WTC11 (cell line): ENCODE results near the gene PLET1. TPM values are rescaled to one million over a fixed set of nuclear protein-coding genes. Genes with fewer than 3 reads are reported as not detected.

ENCODE experiments used
- ATAC-seq: fragments of 200-7000 bp; cut with Tn5 transposase; 2 replicates; pipeline ENCODE4 v1.10.0; 2021; ENCODE audit warnings: mild to moderate bottlenecking, moderate library complexity
- CTCF ChIA-PET: fragments of 300-600 bp; sonication (Branson Sonifier 250); formaldehyde crosslinking; loops from one replicate; lab custom pipeline; 2021; ENCODE audit warnings: antibody characterized with exemption; lab: Charles Lee
- POLR2A ChIA-PET: fragments of 350-600 bp; sonication (Branson Sonifier 250); formaldehyde crosslinking; loops from one replicate; lab custom pipeline; 2021; ENCODE audit warnings: antibody characterized with exemption; lab: Charles Lee
- DNase-seq: peaks from one replicate; pipeline ENCODE4 v3.0.0; 2021; ENCODE audit warnings: low spot score
- H3K27ac Mint-ChIP-seq: 2 replicates; pipeline ENCODE4 v1.8.0; 2021; ENCODE audit warnings: mixed read lengths
- H3K27me3 Mint-ChIP-seq: 2 replicates; pipeline ENCODE4 v1.8.0; 2021; ENCODE audit warnings: low read depth, mild to moderate bottlenecking, moderate library complexity, mixed read lengths
- H3K36me3 Mint-ChIP-seq: 2 replicates; pipeline ENCODE4 v1.8.0; 2021; ENCODE audit warnings: mixed read lengths
- H3K4me1 Mint-ChIP-seq: 2 replicates; pipeline ENCODE4 v1.8.0; 2022; ENCODE audit warnings: mixed read lengths
- H3K4me3 Mint-ChIP-seq: 2 replicates; pipeline ENCODE4 v1.8.0; 2021; ENCODE audit warnings: mild to moderate bottlenecking, moderate library complexity, mixed read lengths
- H3K9me3 Mint-ChIP-seq: 2 replicates; pipeline ENCODE4 v1.8.0; 2021; ENCODE audit warnings: mixed read lengths
- EMX1 ChIP-seq: fragments of 250-450 bp; sonication (Bioruptor Pico); IDR thresholded peaks from 2 replicates; pipeline ENCODE4 v1.8.0; 2021; ENCODE audit warnings: mild to moderate bottlenecking
- FOXJ3 ChIP-seq: sonication (generic); formaldehyde crosslinking; IDR thresholded peaks from 2 replicates; pipeline ENCODE4 v1.9.0; 2021; ENCODE audit warnings: missing genetic modification reagents, mild to moderate bottlenecking, borderline replicate concordance
- HMGA2 ChIP-seq: fragments of 250-450 bp; sonication (Bioruptor Pico); IDR thresholded peaks from 2 replicates; pipeline ENCODE4 v1.4.0; 2021; ENCODE audit warnings: mild to moderate bottlenecking, moderate library complexity
- MAX ChIP-seq: sonication (generic); formaldehyde crosslinking; IDR thresholded peaks from 2 replicates; pipeline ENCODE4 v1.8.0; 2022; ENCODE audit warnings: mild to moderate bottlenecking, missing genetic modification reagents
- OVOL2 ChIP-seq: fragments of 250-450 bp; sonication (Bioruptor Pico); IDR thresholded peaks from 2 replicates; pipeline ENCODE4 v1.9.0; 2021; ENCODE audit warnings: mild to moderate bottlenecking, borderline replicate concordance
- PRRX2 ChIP-seq: fragments of 250-450 bp; sonication (Bioruptor Pico); IDR thresholded peaks from 2 replicates; pipeline ENCODE4 v1.8.0; 2021; ENCODE audit warnings: mild to moderate bottlenecking
- RORB ChIP-seq: fragments of 250-450 bp; sonication (Bioruptor Pico); IDR thresholded peaks from 2 replicates; pipeline ENCODE4 v1.9.0; 2021; ENCODE audit warnings: mild to moderate bottlenecking
- SMAD4 ChIP-seq: sonication (generic); formaldehyde crosslinking; IDR thresholded peaks from 2 replicates; pipeline ENCODE4 v1.8.0; 2022; ENCODE audit warnings: mild to moderate bottlenecking, missing genetic modification reagents
- TEAD4 ChIP-seq: sonication (generic); formaldehyde crosslinking; IDR thresholded peaks from 2 replicates; pipeline ENCODE4 v1.8.0; 2022; ENCODE audit warnings: mild to moderate bottlenecking, missing genetic modification reagents
- ZNF232 ChIP-seq: sonication (generic); formaldehyde crosslinking; IDR thresholded peaks from 2 replicates; pipeline ENCODE4 v1.8.0; 2022; ENCODE audit warnings: mild to moderate bottlenecking, missing genetic modification reagents
- ZNF396 ChIP-seq: fragments of 250-450 bp; sonication (Bioruptor Pico); IDR thresholded peaks from 2 replicates; pipeline ENCODE4 v1.8.0; 2021; ENCODE audit warnings: mild to moderate bottlenecking, moderate library complexity, borderline replicate concordance
- total RNA-seq: library from RNA; stranded (reverse); gene quantifications from 3 replicates; pipeline ENCODE4 v1.2.3, GENCODE V29; 2021
- TF ChIP-seq, protein P1 (sequence below): sonication (generic); formaldehyde crosslinking; IDR thresholded peaks from 2 replicates; pipeline ENCODE4 v1.8.1; 2023; ENCODE audit warnings: mild to moderate bottlenecking, missing genetic modification reagents, borderline replicate concordance
- TF ChIP-seq, protein P2 (sequence below): sonication (generic); formaldehyde crosslinking; IDR thresholded peaks from 2 replicates; pipeline ENCODE4 v1.8.0; 2022; ENCODE audit warnings: mild to moderate bottlenecking, missing genetic modification reagents
- TF ChIP-seq, protein P3 (sequence below): sonication (generic); formaldehyde crosslinking; IDR thresholded peaks from 2 replicates; pipeline ENCODE4 v1.8.0; 2023; ENCODE audit warnings: mild to moderate bottlenecking, missing genetic modification reagents
- TF ChIP-seq, protein P4 (sequence below): fragments of 250-450 bp; sonication (Bioruptor Pico); IDR thresholded peaks from 2 replicates; pipeline ENCODE4 v1.9.0; 2021; ENCODE audit warnings: mild to moderate bottlenecking
- TF ChIP-seq, protein P5 (sequence below): sonication (generic); formaldehyde crosslinking; IDR thresholded peaks from 2 replicates; pipeline ENCODE4 v1.8.1; 2023; ENCODE audit warnings: mild to moderate bottlenecking, missing genetic modification reagents, moderate library complexity
- TF ChIP-seq, protein P6 (sequence below): fragments of 250-450 bp; sonication (Bioruptor Pico); IDR thresholded peaks from 2 replicates; pipeline ENCODE4 v2.1.2; 2022; ENCODE audit warnings: mild to moderate bottlenecking, moderate library complexity
- TF ChIP-seq, protein P7 (sequence below): sonication (generic); formaldehyde crosslinking; IDR thresholded peaks from 2 replicates; pipeline ENCODE4 v1.8.1; 2022; ENCODE audit warnings: low read depth, missing genetic modification reagents, borderline replicate concordance
- TF ChIP-seq, protein P8 (sequence below): sonication (generic); formaldehyde crosslinking; IDR thresholded peaks from 2 replicates; pipeline ENCODE4 v1.8.1; 2022; ENCODE audit warnings: mild to moderate bottlenecking, missing genetic modification reagents, moderate library complexity, borderline replicate concordance
- TF ChIP-seq, protein P9 (sequence below): fragments of 250-450 bp; sonication (Bioruptor Pico); IDR thresholded peaks from 2 replicates; pipeline ENCODE4 v1.9.0; 2021; ENCODE audit warnings: moderate library complexity, mild to moderate bottlenecking, inconsistent platforms, borderline replicate concordance

Gene PLET1
- total RNA-seq, 1 experiment from 2014 or later: not detected

DNA sequence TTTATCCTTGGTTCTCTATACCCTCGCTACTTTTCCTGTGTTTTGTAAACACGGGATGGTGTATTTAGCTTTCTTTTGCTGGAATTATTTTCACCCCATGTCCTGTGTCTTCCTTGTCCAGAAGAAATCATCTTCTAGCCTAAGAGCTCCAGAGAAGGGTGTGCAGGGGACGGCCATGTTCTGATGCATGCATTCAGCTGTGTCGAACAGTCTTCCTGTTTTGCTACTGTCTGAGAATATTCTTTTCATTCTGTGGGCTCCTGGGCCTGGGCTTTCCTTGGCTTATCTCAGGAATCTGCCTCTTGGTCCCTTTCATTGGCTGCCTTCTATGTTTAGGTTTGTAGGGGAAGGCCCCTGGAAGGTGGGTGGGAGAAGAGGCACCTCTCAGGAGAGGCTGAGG lies 10.6 kb upstream of the PLET1 start:
- H3K27ac Mint-ChIP-seq: no peak overlapping the region
- ChIA-PET POLR2A (interaction anchor here (0.7 kb wide), 1 partner anchor 972 kb away, joined by 3 read pairs; no protein-coding TSS in a partner anchor), CTCF (interaction anchor here (1.3 to 2.5 kb wide), 3 partner anchors 10 to 183 kb away, joined by 3 to 20 read pairs (median 4); no protein-coding TSS in a partner anchor)
- no peak for DNase-seq
- no peaks in the 10 kb centered on the region for H3K27me3 Mint-ChIP-seq
- no peak for ATAC-seq
- no peaks in the 10 kb centered on the region for H3K36me3 Mint-ChIP-seq
- H3K9me3 Mint-ChIP-seq: 0 out of 2 replicates have a peak, but pooled peaks cover 3% of the 10 kb centered on the region
- H3K4me3 Mint-ChIP-seq: no peak overlapping the region
- TF ChIP-seq FOXJ3 (CRISPR knock-in tag): no peak
- TF ChIP-seq, protein P1, sequence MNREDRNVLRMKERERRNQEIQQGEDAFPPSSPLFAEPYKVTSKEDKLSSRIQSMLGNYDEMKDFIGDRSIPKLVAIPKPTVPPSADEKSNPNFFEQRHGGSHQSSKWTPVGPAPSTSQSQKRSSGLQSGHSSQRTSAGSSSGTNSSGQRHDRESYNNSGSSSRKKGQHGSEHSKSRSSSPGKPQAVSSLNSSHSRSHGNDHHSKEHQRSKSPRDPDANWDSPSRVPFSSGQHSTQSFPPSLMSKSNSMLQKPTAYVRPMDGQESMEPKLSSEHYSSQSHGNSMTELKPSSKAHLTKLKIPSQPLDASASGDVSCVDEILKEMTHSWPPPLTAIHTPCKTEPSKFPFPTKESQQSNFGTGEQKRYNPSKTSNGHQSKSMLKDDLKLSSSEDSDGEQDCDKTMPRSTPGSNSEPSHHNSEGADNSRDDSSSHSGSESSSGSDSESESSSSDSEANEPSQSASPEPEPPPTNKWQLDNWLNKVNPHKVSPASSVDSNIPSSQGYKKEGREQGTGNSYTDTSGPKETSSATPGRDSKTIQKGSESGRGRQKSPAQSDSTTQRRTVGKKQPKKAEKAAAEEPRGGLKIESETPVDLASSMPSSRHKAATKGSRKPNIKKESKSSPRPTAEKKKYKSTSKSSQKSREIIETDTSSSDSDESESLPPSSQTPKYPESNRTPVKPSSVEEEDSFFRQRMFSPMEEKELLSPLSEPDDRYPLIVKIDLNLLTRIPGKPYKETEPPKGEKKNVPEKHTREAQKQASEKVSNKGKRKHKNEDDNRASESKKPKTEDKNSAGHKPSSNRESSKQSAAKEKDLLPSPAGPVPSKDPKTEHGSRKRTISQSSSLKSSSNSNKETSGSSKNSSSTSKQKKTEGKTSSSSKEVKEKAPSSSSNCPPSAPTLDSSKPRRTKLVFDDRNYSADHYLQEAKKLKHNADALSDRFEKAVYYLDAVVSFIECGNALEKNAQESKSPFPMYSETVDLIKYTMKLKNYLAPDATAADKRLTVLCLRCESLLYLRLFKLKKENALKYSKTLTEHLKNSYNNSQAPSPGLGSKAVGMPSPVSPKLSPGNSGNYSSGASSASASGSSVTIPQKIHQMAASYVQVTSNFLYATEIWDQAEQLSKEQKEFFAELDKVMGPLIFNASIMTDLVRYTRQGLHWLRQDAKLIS (CRISPR knock-in tag): no peak
- TF ChIP-seq, protein P2, sequence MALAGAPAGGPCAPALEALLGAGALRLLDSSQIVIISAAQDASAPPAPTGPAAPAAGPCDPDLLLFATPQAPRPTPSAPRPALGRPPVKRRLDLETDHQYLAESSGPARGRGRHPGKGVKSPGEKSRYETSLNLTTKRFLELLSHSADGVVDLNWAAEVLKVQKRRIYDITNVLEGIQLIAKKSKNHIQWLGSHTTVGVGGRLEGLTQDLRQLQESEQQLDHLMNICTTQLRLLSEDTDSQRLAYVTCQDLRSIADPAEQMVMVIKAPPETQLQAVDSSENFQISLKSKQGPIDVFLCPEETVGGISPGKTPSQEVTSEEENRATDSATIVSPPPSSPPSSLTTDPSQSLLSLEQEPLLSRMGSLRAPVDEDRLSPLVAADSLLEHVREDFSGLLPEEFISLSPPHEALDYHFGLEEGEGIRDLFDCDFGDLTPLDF (CRISPR knock-in tag): no peak
- no peak for TF ChIP-seq MAX (CRISPR knock-in tag)
- TF ChIP-seq, protein P3, sequence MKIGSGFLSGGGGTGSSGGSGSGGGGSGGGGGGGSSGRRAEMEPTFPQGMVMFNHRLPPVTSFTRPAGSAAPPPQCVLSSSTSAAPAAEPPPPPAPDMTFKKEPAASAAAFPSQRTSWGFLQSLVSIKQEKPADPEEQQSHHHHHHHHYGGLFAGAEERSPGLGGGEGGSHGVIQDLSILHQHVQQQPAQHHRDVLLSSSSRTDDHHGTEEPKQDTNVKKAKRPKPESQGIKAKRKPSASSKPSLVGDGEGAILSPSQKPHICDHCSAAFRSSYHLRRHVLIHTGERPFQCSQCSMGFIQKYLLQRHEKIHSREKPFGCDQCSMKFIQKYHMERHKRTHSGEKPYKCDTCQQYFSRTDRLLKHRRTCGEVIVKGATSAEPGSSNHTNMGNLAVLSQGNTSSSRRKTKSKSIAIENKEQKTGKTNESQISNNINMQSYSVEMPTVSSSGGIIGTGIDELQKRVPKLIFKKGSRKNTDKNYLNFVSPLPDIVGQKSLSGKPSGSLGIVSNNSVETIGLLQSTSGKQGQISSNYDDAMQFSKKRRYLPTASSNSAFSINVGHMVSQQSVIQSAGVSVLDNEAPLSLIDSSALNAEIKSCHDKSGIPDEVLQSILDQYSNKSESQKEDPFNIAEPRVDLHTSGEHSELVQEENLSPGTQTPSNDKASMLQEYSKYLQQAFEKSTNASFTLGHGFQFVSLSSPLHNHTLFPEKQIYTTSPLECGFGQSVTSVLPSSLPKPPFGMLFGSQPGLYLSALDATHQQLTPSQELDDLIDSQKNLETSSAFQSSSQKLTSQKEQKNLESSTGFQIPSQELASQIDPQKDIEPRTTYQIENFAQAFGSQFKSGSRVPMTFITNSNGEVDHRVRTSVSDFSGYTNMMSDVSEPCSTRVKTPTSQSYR (CRISPR knock-in tag): no peak
- no peak for TF ChIP-seq SMAD4 (CRISPR knock-in tag)
- no peak for TF ChIP-seq TEAD4 (CRISPR knock-in tag)
- no peak for TF ChIP-seq ZNF232 (CRISPR knock-in tag)
- TF ChIP-seq RORB (CRISPR knock-in tag): no peak
- TF ChIP-seq, protein P4, sequence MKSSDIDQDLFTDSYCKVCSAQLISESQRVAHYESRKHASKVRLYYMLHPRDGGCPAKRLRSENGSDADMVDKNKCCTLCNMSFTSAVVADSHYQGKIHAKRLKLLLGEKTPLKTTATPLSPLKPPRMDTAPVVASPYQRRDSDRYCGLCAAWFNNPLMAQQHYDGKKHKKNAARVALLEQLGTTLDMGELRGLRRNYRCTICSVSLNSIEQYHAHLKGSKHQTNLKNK (CRISPR knock-in tag): no peak
- TF ChIP-seq, protein P5, sequence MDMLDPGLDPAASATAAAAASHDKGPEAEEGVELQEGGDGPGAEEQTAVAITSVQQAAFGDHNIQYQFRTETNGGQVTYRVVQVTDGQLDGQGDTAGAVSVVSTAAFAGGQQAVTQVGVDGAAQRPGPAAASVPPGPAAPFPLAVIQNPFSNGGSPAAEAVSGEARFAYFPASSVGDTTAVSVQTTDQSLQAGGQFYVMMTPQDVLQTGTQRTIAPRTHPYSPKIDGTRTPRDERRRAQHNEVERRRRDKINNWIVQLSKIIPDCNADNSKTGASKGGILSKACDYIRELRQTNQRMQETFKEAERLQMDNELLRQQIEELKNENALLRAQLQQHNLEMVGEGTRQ: no peak
- TF ChIP-seq, protein P6, sequence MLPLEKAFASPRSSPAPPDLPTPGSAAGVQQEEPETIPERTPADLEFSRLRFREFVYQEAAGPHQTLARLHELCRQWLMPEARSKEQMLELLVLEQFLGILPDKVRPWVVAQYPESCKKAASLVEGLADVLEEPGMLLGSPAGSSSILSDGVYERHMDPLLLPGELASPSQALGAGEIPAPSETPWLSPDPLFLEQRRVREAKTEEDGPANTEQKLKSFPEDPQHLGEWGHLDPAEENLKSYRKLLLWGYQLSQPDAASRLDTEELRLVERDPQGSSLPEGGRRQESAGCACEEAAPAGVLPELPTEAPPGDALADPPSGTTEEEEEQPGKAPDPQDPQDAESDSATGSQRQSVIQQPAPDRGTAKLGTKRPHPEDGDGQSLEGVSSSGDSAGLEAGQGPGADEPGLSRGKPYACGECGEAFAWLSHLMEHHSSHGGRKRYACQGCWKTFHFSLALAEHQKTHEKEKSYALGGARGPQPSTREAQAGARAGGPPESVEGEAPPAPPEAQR (CRISPR knock-in tag): no peak
- TF ChIP-seq OVOL2 (CRISPR knock-in tag): no peak
- no peak for TF ChIP-seq HMGA2
- TF ChIP-seq EMX1 (CRISPR knock-in tag): no peak
- TF ChIP-seq, protein P7, sequence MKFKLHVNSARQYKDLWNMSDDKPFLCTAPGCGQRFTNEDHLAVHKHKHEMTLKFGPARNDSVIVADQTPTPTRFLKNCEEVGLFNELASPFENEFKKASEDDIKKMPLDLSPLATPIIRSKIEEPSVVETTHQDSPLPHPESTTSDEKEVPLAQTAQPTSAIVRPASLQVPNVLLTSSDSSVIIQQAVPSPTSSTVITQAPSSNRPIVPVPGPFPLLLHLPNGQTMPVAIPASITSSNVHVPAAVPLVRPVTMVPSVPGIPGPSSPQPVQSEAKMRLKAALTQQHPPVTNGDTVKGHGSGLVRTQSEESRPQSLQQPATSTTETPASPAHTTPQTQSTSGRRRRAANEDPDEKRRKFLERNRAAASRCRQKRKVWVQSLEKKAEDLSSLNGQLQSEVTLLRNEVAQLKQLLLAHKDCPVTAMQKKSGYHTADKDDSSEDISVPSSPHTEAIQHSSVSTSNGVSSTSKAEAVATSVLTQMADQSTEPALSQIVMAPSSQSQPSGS (CRISPR knock-in tag): no peak
- TF ChIP-seq, protein P8, sequence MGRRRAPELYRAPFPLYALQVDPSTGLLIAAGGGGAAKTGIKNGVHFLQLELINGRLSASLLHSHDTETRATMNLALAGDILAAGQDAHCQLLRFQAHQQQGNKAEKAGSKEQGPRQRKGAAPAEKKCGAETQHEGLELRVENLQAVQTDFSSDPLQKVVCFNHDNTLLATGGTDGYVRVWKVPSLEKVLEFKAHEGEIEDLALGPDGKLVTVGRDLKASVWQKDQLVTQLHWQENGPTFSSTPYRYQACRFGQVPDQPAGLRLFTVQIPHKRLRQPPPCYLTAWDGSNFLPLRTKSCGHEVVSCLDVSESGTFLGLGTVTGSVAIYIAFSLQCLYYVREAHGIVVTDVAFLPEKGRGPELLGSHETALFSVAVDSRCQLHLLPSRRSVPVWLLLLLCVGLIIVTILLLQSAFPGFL (CRISPR knock-in tag): no peak
- no peak for TF ChIP-seq ZNF396 (CRISPR knock-in tag)
- no peak for TF ChIP-seq PRRX2 (CRISPR knock-in tag)
- TF ChIP-seq, protein P9, sequence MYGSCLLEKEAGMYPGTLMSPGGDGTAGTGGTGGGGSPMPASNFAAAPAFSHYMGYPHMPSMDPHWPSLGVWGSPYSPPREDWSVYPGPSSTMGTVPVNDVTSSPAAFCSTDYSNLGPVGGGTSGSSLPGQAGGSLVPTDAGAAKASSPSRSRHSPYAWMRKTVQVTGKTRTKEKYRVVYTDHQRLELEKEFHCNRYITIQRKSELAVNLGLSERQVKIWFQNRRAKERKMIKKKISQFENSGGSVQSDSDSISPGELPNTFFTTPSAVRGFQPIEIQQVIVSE (CRISPR knock-in tag): no peak
- H3K4me1 Mint-ChIP-seq: peaks cover 17% of the 10 kb centered on the region
